ENCODE measurements around the gene CCDC178. TPM values are rescaled to one million over a fixed set of nuclear protein-coding genes. Genes with fewer than 3 reads are reported as not detected.

The CCDC178 gene
- total RNA-seq, 1 donor from 2014 or later = not detected

DNA sequence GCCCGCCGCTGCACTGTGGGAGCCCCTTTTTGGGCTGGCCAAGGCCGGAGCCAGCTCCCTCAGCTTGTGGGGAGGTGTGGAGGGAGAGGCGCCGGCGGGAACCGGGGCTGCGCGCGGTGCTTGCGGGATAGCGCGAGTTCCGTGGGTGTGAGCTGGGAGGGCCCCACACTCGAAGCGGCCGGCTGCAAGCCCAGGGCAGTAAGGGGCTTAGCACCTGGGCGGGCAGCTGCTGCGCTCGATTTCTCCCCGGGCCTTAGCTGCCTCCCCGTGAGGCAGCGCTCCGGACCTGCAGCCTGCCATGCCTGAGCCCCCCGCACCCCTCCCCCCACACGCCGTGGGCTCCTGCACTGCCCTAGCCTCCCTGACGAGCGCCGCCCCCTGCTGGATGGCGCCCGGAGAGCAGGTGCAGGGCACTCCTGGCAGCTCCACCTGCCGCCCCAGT, 124.4 kb downstream of the CCDC178 start:
- no peaks in the 10 kb centered on the region for H3K27me3 Mint-ChIP-seq
- intact Hi-C loops (cut with micrococcal nuclease) = no loop called here
- no peaks in the 10 kb centered on the region for H3K4me1 Mint-ChIP-seq
- DNase-seq = no peak
- no peak overlapping the region for H3K4me3 Mint-ChIP-seq
- H3K27ac Mint-ChIP-seq = no peak overlapping the region
- peaks cover 11% of the 10 kb centered on the region for H3K9me3 Mint-ChIP-seq
- no peaks in the 10 kb centered on the region for H3K36me3 Mint-ChIP-seq (ENCODE audit: low read depth)

DNA sequence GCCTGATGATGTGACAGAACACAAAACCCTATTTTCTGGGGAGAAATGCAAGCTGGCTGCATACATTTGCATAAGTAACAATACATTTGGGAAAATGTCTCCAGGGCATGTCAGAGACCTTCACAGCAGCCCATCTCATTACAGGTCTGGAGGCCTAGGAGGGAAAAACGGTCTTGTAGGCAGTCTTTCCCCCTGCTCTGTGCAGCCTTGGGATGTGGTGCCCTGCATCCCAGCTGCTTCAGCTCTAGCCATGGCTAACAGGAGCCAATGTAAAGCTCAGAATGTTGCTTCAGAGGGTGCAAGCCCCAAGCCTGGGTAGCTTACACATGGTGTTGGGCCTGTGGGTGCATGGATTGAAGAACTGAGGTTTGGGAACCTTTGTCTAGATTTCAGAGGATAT, 133.0 kb downstream of the CCDC178 start:
- H3K27me3 Mint-ChIP-seq = no peaks in the 10 kb centered on the region
- no peaks in the 10 kb centered on the region for H3K36me3 Mint-ChIP-seq (ENCODE audit: low read depth)
- H3K9me3 Mint-ChIP-seq = no peaks in the 10 kb centered on the region
- intact Hi-C loops (cut with micrococcal nuclease) = no loop called here
- no peak overlapping the region for H3K4me3 Mint-ChIP-seq
- H3K4me1 Mint-ChIP-seq = no peaks in the 10 kb centered on the region
- DNase-seq = no peak
- H3K27ac Mint-ChIP-seq = no peak overlapping the region

DNA sequence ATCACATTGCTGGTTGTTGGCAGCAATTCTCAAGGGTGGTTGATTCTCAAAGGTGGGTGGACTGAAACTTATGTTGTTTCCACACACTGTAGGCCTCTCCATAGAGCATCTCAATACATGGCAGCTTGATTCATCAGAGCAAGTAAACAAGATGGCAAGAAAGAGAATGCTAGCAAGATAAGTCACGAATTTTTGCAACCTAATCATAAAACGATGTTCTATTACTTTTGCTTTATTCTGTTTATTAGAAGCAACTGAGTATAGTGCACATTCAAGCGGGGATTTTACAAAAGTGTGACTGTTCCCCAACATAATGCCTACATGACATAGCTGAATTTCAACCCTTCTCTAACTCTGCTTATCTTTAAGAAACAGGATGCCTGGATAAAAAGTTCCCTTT, 136.2 kb downstream of the CCDC178 start:
- no peaks in the 10 kb centered on the region for H3K36me3 Mint-ChIP-seq (ENCODE audit: low read depth)
- H3K27ac Mint-ChIP-seq = no peak overlapping the region
- H3K27me3 Mint-ChIP-seq = no peaks in the 10 kb centered on the region
- intact Hi-C loops (cut with micrococcal nuclease) = no loop called here
- H3K4me1 Mint-ChIP-seq = no peaks in the 10 kb centered on the region
- no peaks in the 10 kb centered on the region for H3K9me3 Mint-ChIP-seq
- no peak for DNase-seq
- no peak overlapping the region for H3K4me3 Mint-ChIP-seq

DNA sequence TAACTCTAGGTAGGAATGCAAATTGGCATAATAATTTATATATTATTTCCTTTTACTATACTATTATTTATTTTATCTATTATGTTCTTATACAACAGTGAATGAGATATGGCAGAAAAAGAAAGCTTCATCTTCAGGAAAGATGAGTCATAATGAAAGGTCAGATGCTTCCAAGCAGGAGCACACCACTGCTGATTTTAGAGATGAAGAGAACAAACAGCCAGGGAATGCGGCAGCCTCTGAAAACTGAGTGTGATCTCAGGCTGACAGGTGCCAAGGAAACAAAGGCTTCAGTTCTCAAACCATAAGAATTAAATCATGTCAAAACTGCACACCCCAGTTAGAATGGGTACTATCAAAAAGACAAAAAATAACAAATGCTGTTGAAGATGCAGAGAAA, 149.0 kb downstream of the CCDC178 start:
- no peaks in the 10 kb centered on the region for H3K36me3 Mint-ChIP-seq (ENCODE audit: low read depth)
- no peaks in the 10 kb centered on the region for H3K9me3 Mint-ChIP-seq
- H3K4me1 Mint-ChIP-seq = no peaks in the 10 kb centered on the region
- no peaks in the 10 kb centered on the region for H3K27me3 Mint-ChIP-seq
- intact Hi-C loops (cut with micrococcal nuclease) = no loop called here
- DNase-seq = no peak
- no peak overlapping the region for H3K27ac Mint-ChIP-seq
- no peak overlapping the region for H3K4me3 Mint-ChIP-seq

DNA sequence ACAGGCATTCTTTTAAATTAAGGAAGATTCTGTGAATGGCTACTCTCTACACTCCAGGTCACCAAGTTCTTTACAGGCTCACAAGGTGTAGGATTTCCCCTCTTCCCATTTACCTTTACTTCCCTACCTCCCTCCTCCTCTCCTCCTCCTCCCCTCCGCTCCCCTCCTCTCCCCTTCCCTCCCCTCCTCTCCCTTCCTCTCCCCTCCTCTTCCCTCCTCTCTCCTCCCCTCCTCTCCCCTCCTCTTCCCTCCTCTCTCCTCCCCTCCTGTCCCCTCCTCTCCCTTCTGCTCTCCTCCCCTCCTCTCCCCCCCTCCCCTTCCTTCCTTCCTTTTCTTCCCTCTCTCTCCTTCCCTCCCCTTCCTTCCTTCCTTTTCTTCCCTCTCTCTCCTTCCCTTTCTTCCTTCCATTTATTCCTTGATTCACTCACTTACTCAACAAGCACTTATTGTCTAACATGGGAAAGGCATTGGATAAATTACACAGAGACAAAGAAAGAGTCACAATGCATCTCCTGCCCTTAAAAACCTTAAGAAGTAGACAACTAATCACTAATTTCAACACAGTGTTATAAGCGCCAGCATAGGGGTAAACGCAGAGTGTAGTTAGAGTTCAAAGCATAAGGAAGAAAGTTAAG, 152.3 kb downstream of the CCDC178 start:
- no peaks in the 10 kb centered on the region for H3K4me1 Mint-ChIP-seq
- H3K27ac Mint-ChIP-seq = no peak overlapping the region
- no peaks in the 10 kb centered on the region for H3K9me3 Mint-ChIP-seq
- H3K4me3 Mint-ChIP-seq = no peak overlapping the region
- no peaks in the 10 kb centered on the region for H3K36me3 Mint-ChIP-seq (ENCODE audit: low read depth)
- no peak for DNase-seq
- no peaks in the 10 kb centered on the region for H3K27me3 Mint-ChIP-seq
- intact Hi-C loops (cut with micrococcal nuclease) = no loop called here

DNA sequence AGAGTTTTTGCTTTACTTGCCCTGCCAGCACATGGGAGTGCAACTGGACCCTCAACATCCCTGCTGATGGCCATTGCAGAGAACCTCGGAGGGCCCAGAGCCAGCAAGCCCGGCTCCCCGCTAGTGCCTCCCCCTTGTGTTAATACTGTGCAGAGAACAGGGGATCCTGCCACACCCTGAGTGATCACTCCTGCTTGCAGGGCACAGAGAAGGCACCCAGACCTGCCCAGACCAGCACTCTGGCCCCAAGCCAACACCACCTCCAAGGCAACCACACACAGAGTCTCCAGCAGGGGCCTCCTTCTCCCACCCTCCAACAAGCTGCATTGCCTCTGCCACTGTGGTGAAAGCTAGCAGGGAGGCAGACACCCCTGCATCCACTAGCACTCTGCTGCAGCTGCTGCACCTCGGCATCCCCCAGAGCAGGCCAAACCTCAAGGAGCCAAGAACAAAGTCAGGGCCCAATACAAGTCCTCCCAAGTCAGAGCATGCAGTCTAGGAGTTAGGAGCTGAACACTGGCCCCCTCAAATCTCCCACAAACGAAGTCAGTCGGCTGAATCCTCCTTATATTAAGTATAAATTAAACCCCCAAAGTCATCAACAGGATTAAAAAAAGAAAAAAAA, 157.7 kb downstream of the CCDC178 start:
- intact Hi-C loops (cut with micrococcal nuclease) = no loop called here
- H3K9me3 Mint-ChIP-seq = no peaks in the 10 kb centered on the region
- H3K36me3 Mint-ChIP-seq (ENCODE audit: low read depth) = no peaks in the 10 kb centered on the region
- no peaks in the 10 kb centered on the region for H3K27me3 Mint-ChIP-seq
- DNase-seq = no peak
- H3K4me3 Mint-ChIP-seq = no peak overlapping the region
- no peak overlapping the region for H3K27ac Mint-ChIP-seq
- H3K4me1 Mint-ChIP-seq = no peaks in the 10 kb centered on the region

DNA sequence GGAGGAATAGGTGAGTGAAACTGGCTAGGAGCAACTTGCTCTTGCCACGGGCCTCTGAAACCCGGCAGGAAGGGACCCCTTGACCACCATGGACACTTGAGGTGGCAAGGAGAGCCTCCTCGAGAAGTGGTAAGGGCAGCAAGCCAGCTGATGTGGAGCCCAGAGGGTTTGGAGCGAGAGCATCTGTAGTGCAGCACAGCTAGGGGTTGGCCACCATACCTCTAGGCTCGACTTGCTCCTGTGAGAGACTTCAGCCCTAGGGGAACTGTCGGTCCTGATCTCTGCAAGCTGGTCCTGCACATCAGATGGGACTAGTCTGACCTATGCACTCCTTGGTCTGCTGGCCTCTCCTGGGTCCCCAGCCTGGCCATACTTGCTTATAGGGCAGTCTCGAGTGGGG, 158.4 kb downstream of the CCDC178 start:
- Mint-ChIP-seq H3K27me3 (no peaks in the 10 kb centered on the region), H3K4me3 (no peak overlapping the region), H3K4me1 (no peaks in the 10 kb centered on the region), H3K9me3 (no peaks in the 10 kb centered on the region), H3K36me3 (ENCODE audit: low read depth) (no peaks in the 10 kb centered on the region), H3K27ac (no peak overlapping the region)
- intact Hi-C loops (cut with micrococcal nuclease) = no loop called here
- DNase-seq = no peak

DNA sequence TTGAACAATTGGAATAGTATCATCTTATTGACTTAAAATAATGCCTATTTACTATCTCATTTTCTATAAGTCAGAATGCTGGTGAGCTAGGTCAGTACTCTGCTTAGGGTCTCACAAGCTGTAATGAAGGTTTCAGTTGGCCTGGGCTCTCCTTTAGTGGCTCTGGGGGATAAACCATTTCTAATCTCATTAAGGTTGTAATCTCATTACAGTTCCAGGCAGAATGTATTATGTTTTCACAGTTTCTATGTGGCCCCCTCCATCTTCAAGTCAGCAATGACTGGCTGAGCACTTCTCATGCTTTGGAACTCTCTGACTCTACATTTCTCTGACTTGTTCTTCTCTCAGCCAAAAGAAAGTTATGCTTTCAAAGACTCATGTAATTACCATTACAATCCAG, 163.1 kb downstream of the CCDC178 start:
- no peak for DNase-seq
- Mint-ChIP-seq H3K4me3 (no peak overlapping the region), H3K4me1 (no peaks in the 10 kb centered on the region), H3K27me3 (no peaks in the 10 kb centered on the region), H3K9me3 (no peaks in the 10 kb centered on the region), H3K36me3 (ENCODE audit: low read depth) (no peaks in the 10 kb centered on the region), H3K27ac (no peak overlapping the region)
- intact Hi-C loops (cut with micrococcal nuclease) = no loop called here

DNA sequence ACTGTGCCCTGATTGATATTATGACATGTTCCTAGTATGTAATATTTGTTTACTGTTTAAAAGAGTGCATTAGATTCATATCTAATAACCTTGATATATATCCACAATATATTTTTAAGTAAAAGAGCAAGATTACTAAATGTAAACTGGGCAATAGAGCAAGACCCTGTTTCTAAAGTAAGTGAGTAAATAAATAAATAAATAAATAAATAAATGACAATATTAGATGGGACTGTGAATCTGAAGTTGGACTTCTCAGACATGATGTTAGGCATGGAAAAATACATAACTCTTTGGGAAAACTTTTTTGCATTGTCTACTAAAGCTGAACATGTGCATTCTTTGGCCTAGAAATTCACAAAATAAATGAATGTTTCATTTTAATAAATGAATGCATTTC, 164.7 kb downstream of the CCDC178 start:
- no peak overlapping the region for H3K27ac Mint-ChIP-seq
- no peak overlapping the region for H3K4me3 Mint-ChIP-seq
- no peak for DNase-seq
- H3K4me1 Mint-ChIP-seq = no peaks in the 10 kb centered on the region
- no peaks in the 10 kb centered on the region for H3K27me3 Mint-ChIP-seq
- no peaks in the 10 kb centered on the region for H3K9me3 Mint-ChIP-seq
- intact Hi-C loops (cut with micrococcal nuclease) = no loop called here
- H3K36me3 Mint-ChIP-seq (ENCODE audit: low read depth) = no peaks in the 10 kb centered on the region

DNA sequence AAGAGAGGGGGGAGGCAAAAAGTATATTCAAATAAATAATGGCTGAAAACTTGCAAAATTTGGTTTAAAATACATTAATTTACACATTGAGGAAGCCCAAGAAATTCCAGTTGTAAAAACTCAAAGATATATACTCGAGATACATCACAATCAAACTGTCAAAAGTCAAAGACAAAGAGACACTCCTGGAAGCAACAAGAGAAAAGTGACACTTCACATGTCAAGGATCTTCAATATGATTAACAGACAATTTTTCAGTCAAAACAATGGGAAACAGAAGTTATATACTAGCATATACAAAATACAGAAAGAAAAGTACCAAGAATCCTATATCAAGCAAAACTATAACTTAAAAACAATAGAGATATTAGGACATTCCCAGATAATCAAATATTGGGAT, 170.2 kb downstream of the CCDC178 start:
- H3K4me3 Mint-ChIP-seq = no peak overlapping the region
- no peaks in the 10 kb centered on the region for H3K27me3 Mint-ChIP-seq
- no peaks in the 10 kb centered on the region for H3K9me3 Mint-ChIP-seq
- intact Hi-C loops (cut with micrococcal nuclease) = no loop called here
- no peak for DNase-seq
- H3K4me1 Mint-ChIP-seq = no peaks in the 10 kb centered on the region
- no peaks in the 10 kb centered on the region for H3K36me3 Mint-ChIP-seq (ENCODE audit: low read depth)
- no peak overlapping the region for H3K27ac Mint-ChIP-seq

DNA sequence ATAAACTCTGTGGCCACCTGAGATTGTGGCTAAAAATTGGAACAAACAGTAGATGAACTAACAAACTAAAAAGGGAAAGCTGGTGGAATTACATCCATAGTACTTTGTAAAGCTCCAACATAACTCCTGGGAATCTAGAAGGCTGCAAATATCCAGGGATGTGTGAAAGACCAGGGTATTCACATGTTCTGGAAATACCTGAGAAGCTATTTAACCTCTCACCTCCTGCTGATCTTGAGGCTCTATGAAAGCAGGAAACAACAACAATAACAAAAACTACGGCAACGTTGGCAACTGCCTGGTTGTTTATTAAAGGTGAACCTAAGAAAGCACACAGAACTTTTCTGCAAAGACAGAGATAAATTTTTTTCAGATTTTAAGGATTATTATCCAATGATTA, 171.3 kb downstream of the CCDC178 start:
- H3K4me3 Mint-ChIP-seq = no peak overlapping the region
- no peaks in the 10 kb centered on the region for H3K9me3 Mint-ChIP-seq
- H3K36me3 Mint-ChIP-seq (ENCODE audit: low read depth) = no peaks in the 10 kb centered on the region
- intact Hi-C loops (cut with micrococcal nuclease) = no loop called here
- H3K27ac Mint-ChIP-seq = no peak overlapping the region
- no peak for DNase-seq
- H3K27me3 Mint-ChIP-seq = no peaks in the 10 kb centered on the region
- no peaks in the 10 kb centered on the region for H3K4me1 Mint-ChIP-seq

DNA sequence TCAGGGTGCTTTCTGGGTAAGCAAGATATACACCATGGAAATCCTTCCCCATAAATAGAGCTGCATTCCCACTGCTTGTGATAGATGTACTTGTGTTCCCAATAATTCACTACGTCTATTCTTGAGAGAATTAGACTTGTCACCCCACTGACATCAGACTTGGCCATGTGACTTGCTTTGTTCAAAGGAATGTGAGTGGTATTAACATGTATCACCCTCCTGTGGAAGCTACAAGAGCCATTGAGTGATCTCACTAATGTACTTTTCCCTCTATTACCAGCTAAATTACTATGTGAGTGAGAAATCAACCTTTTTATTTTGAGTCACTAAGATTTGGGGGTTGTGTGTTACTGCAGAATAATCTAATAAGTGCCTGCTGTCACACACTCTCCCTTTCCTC, 176.0 kb downstream of the CCDC178 start:
- no peak overlapping the region for H3K4me3 Mint-ChIP-seq
- no peak for DNase-seq
- H3K4me1 Mint-ChIP-seq = no peaks in the 10 kb centered on the region
- intact Hi-C loops (cut with micrococcal nuclease) = no loop called here
- no peaks in the 10 kb centered on the region for H3K36me3 Mint-ChIP-seq (ENCODE audit: low read depth)
- no peaks in the 10 kb centered on the region for H3K27me3 Mint-ChIP-seq
- no peaks in the 10 kb centered on the region for H3K9me3 Mint-ChIP-seq
- H3K27ac Mint-ChIP-seq = no peak overlapping the region

DNA sequence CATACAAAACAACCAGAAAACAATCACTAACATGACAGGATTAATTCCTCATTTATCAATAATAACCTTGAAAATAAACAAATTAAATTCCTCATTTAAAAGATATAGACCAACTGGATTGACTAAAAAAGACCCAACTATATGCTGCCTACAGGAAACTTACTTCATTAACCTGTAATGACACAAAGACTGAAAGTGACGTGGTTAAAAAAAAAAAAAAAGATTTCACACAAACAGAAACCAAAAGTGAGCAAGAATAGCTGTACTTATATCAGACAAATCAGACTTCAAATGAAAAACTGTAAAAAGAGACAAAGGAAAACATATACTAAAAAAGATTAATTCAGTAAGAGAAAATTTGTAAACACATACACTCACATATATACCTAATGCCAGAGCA, 201.2 kb downstream of the CCDC178 start:
- Mint-ChIP-seq H3K27me3 (no peaks in the 10 kb centered on the region), H3K36me3 (ENCODE audit: low read depth) (no peaks in the 10 kb centered on the region), H3K27ac (no peak overlapping the region), H3K9me3 (no peaks in the 10 kb centered on the region), H3K4me1 (no peaks in the 10 kb centered on the region), H3K4me3 (no peak overlapping the region)
- DNase-seq = no peak
- intact Hi-C loops (cut with micrococcal nuclease) = loop anchor here (10.0 kb wide), 1 partner anchor 526 kb away; no protein-coding TSS in a partner anchor

DNA sequence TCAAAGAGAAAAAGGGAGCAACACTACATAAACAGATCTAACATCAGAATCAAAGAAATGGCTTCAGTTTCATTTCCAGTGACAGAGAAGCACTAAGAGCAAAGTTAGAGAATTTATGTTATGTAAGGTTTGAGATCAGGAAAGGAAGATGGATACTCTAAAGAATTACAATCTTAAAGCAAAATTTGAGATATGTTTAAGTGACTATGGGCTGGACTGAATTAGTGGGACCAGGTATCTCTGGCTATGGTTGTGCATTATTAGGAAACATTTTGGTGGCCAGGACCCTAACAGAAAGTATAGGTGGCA, 208.2 kb downstream of the CCDC178 start:
- H3K27me3 Mint-ChIP-seq = no peaks in the 10 kb centered on the region
- H3K4me1 Mint-ChIP-seq = no peaks in the 10 kb centered on the region
- no peak overlapping the region for H3K4me3 Mint-ChIP-seq
- DNase-seq = no peak
- intact Hi-C loops (cut with micrococcal nuclease) = loop anchor here (5.0 to 10.0 kb wide), 2 partner anchors 533 to 1555 kb away; no protein-coding TSS in a partner anchor
- H3K9me3 Mint-ChIP-seq = no peaks in the 10 kb centered on the region
- no peak overlapping the region for H3K27ac Mint-ChIP-seq
- no peaks in the 10 kb centered on the region for H3K36me3 Mint-ChIP-seq (ENCODE audit: low read depth)

Data from activated CD4-positive, alpha-beta T cell treated with anti-CD3 and anti-CD28 coated beads, Interleukin-2, amount 10 ng/mL, durations not matched to agents 24 days and 14 days (primary cell).